NCI-H82 treated with DMSO at 0.1 percent for 48 hours (cell line): Measurements from ENCODE around the gene ERC1.

Experiments used
- DNase-seq: peaks from one replicate; lab custom pipeline; 2025; ENCODE audit not compliant: unreplicated experiment; lab: John Stamatoyannopoulos, UW

Gene ERC1

DNA sequence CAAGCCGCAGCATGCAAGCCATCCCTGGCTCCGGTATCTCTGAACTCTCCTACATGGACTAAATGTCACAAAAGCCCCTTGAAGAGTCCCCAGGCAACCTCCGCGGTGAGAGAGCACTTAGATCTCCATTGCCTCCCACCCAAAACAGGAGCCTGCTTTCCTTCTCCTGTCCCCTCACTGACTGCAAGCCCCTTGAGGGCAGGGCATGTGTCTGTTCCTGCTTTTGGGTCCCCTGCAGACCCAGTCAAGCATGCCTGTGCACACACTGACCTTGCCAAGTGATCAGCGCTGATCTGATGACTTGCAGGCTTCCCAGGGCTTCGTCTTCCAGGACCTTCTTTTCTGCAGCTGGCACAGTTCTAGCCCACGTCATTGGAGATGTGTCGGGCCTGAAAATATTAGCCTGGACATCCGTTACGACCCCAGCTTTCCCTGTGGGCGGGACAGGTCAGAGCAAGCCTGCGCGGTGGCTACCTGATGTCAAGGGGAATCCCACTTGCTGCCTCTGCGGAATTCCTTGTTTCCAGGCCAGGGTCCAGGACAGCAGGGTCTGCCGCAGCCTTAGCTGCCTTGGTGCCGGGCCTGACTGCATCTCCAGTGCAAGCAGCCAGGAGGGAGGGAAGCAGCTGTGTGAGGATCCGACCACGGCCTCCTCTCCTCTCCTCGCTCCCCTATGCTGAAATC lies 510.8 kb downstream of the ERC1 start:
- no peak for DNase-seq

DNA sequence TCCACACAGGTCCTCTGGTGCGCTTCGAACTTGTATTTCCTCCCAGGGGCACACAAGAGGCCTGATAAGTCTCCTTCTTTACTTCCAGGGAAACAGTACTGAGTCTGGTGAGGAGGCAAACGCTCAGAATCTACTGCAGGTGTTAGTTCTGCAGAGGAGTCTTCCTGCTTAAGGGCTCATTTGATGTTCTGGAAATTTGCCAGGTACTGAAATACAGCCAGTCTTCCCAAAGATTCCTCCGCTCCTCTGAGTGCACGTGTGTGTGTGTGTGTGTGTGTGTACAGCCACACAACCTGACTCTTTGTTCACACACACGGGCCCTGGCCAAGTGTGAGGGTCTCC lies 511.3 kb downstream of the ERC1 start:
- no peak for DNase-seq

DNA sequence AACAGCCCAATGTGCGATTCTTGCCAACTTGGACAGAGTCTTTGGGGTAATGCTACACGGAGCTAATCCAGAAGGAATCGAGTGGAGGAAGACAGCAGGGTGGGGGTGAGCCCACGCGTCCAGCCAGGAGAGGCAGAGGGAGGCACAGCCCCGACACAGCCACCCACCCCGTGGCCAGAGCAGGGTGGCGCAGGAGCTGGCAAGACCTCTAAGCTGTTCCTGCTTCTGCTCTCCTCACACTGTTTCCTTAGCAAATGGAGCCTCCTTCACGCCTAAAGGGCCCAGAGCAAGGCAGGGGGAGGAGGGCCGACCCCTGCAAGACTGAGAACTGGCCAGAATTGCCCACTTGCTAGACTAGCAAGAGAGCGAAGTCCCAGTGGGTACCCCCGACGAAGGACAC lies 511.8 kb downstream of the ERC1 start:
- no peak for DNase-seq

DNA sequence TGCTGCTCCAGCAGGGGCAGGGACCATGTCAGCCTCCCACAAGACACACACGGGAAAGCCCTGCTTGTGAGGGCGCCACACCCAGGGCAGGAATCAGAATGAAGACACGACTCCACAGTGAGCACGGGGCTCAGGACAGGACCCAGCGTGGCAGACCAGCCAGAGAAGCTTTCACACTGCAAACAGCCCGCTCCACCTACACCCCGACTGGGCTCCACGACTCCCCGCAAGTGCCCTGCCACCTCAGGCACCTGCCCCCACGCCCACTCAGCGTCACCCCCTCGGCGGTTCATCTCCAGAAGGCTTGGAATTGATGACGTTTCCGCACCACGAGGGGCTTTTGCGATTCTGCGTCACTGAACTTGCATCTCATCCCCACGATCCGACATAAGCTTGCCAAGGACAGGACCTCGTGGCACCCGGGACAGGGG lies 512.3 kb downstream of the ERC1 start:
- no peak for DNase-seq

DNA sequence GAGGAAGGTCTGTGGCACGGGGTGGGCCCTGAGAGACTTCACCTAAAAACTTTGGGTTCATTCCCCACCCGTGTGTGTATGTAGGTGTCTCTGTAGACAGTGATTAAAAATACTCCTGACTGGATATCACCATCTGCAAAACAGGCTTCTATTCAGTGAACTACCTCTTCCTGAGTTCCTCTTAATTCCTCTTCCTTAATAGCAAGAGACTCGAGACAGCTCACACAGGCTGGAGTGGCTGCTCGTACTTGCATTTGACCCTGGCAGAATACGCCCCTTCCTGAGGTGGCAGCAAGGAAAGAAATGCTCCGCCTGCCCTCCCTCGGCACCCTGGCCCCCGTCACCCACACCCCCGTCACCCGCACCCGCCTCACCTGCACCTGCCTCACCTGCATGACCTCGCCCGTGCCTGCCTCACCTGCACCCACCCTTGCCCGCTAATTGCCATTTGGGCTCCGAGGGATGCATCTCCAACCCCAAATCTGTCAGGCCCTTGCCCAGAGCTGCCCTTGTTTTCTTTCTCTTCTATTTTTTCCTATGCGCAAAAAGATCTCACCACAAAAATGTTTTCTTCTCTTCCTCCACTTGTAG lies 513.4 kb downstream of the ERC1 start:
- DNase-seq, result no peak

DNA sequence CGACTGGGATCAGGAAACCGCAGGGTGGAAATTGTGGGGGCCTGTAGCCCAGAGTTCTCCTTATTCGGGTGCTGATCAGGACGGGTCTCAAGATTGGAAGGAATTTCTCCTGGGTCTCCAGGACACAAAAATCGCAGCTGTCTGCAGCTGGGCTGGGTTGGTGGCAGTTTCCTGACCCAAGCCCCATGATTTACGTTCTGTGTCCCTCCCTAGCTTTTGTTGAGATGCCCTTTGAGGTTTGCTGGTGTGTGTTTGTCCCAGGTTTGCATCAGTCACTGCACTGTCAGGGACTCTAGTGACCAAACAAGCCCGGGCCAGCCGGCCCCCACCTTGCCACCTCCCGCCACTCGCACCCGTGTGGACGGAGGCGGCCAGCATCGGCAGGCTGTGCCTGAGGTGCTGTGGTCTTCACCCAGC lies 513.9 kb downstream of the ERC1 start:
- no peak for DNase-seq

DNA sequence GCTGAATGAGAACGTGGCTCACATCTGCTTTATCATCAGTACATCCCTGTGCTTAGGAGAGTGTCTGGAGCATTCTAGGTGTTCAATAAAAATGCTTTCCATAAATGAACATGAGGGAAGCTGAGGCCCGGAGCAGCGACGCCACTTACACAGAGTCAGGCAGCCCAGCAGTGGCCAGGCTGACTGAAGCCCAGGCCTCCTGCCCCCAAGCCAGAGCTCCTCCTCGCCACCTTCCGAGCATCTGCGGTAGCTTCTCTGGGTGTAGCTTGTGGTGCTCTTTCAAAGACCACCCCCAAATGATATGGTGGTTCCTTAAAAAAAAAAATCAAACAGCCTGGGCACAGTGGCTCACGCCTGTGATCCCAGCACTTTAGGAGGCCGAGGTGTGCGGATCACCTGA lies 514.6 kb downstream of the ERC1 start:
- no peak for DNase-seq

DNA sequence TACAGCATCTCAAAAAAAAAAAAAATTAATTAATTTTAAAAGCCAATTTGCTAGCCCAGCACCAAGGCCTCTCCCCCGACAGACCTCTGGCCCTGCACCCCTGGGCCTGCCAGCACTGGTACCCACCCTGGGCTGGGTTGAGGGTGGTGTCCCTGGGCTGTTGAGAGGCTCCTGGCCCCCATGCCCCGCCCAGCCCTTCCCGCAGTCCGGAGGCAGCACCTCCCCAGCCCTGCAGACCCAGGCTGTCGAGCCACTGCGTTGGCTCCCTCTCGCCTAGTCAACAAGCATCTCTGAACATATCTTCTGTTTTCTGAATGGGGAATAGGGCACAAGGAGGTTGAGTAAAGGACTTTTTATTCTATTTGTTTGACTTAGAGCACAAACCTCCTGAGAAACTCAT lies 516.3 kb downstream of the ERC1 start:
- DNase-seq, result no peak

DNA sequence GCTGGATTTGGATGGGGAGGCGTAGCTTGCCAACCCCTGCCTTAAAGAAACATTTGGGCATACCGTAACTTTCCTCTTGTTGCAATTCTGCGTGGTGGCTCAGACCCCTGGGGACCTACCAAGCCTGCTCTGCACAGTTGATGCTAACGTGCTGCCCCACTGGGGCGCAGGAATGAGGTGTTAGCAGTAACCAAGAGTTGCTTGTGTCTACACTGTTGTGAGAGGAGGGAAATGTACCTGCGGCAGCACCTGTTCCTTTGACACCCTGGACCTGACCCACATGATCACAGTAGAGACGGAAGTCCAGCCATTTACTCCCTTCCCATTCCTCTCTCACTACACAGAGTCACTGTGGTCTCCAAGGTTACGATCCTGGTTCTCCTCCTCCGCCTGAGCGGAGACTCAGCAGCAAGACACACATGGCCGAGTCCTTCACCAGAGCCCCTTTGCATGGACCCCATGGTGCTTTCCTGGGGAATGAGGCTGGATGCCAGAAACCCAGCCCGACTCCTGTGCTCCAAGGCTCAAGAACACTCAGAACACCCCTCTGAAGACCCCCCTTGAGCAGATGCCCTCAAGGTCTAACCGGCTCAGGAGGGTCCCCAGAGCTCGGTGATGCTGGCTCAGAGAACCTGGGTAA lies 518.5 kb downstream of the ERC1 start:
- no peak for DNase-seq

DNA sequence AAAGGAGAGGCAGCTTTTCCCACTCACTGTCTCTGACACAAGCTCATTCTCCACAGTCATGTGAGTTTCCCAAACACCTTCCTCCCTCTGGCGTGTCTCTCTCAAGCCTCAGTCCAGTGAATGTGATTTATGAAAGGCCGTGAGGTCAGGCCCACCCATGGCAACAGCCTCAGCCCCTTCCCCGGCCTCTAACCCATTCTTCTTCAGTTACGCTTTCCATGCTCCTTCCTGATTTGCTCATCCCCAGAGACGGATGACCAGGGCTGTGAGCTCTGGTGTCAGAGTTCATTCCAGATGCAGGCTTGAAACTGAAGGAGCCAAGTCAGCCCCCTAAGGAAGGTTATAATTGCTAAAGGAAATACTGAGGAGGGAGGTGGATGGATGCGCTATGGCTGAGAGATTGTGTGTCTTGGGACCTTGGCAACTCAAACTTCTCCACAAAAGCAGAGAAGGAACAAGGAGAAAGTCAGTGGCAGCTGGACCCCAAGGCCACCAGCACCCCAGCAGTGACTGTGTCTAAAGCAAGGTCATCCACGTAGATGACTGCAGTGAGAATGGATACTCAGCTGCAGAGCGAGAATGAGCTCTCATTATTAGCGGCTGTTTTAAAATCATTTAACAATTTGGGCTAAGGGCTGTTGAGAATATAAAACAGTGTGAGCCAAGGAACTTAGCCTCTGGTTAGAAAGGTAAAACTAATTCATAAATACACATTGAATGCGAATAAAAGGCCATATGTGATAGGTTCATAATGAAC lies 519.2 kb downstream of the ERC1 start:
- no peak for DNase-seq

DNA sequence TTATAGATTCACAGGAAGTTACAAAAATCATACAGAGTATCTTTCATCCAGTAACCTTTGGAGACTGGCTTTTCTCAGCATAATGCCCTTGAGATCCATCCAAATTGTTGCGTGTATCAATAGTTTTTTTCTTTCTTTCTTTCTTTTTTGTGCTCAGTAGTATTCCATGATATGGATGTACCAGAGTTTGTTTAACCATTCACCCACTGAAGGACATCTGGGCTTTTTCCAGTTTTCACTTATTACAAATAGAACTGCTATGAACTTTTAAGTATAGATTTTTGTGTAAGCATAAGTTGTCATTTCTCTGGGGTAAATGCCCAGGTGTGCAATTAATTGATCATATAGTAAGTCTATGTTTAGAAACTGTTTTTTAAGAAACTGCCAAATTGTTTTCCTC lies 524.0 kb downstream of the ERC1 start:
- no peak for DNase-seq

DNA sequence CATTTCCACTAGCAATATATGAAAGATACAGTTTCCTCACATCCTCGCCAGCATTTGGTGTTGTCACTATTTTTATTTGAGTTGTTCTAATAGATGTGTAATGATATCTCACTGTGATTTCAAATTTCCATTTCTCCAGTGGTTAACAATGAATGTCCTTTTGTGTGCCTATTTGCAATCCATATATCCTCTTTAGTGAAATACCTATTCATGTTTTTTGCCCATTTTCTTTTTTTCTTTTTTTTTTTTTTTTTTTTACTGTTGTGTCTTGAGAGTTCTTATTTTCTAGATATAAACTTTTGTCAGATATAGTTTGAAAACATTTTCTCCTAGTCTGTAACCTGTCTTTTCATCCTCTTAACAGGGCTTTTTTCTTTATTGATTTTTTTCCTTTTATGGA lies 524.4 kb downstream of the ERC1 start:
- no peak for DNase-seq

DNA sequence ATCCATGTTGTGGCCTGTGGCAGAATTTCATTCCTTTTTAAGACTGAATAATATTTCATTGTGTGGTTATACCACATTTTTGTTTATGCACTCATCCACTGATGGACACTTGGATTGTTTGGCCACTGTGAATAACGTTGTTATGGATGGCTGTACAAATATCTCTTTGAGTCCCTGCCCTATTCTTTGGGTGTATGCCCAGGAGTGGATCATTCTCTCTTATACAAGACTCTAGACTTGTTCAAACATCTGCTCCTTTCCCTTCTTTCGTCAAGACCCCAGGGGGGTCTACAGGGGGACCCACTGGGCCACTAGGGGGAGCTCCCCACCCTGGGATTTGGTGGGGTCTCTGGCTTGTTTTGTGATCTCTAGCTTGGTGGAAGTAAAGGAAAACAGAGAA lies 526.0 kb downstream of the ERC1 start:
- DNase-seq, result no peak

DNA sequence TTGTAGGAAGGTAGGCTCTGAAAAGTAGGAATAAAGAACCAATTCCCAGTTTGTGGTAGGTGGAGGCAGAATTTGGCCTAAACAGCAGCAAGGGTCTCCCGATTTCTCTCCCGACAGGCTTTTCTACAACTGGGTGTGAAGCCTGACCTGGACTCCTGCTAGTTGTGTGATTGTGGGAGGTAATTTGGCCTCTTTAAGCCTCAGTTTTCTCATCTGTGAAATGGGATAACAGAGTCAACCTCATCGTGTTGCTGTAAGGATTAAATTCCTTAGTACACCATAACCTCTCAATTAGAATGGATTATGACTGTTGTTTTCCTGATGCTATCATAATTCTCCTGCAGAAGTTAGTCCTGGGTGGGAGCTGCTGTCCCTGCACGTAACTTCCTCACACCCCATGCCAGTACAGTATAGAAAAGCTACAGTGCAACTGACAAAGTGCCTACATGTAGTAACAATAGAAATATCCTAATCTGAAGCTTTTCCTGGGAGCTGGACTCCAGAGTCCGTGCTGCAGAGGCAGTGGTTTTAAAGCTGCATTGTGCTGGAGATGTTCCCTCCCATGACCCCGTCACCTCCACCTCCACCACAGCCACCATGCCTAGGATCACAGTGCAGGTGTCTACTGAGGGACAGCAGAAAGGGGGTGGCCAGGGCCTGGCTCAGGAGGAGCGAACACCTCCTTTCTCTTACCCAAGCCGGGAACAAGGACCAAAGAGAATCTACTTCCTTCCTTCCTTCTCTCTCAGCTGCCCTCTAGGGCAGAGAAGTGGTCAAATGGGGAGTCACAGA lies 526.9 kb downstream of the ERC1 start:
- DNase-seq, result no peak

DNA sequence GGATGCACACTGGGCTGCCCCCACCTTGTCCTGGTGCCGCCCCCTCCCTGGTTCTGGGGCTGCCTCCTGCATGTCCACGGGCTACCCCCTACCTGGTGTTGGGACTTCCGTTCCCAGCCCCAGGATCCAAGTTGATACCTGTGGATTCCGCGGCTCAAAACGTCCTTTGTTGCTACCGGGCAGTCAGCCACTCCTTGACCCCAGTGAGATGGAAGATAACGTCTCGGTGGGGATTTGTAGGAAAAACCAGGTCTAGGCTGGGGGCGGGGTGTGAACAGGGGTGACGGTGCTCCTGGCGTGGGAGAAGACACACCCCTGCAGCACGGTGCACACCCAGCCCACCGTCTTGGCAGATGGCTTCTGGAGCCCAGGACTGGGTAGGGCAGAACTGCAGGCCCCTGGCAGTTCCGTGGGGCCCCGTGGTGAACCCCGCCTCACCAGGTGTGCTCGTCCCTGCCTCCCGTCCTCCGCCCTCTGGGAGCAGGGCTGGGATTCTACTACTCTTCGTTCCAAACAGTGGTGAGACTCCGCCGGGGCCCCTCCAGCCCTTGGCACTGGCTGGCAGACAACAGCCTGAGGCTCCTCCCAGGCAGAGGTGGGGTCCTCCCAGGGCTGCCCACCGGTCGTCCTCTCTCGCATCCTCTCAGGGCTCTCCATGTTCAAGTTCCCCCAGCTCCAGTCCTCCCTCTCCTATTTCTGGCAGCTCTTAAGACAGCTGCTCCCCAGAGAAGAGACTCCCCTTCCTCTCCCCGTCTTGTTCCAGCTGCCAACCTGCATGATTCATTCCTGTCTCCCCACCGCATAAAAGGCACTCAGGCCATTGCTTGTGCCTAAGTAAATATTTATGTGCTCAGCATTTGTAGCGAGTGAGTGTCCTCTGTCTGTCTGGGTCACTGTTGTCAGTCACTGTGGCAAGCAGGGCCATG lies 527.8 kb downstream of the ERC1 start:
- DNase-seq, result no peak

DNA sequence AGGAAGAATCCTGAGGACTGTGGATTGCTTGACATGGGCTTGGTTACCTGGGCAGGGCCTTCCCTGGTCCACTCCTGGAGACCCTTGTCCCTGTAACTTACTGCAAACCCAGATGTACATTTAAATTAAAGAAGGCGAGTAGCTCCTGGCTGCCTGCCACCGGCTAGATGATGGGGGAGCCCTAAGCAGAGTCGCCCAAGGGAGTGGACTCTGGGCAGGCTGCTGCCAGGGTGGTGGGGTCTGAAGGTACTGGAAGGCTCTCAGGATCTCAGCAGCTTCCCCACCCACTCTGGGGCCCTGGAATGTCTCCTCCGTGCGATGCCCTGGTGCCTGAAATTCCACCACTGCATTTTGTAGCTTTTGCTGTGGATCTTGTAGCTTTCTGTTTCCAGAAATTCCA lies 528.6 kb downstream of the ERC1 start:
- DNase-seq, result no peak

DNA sequence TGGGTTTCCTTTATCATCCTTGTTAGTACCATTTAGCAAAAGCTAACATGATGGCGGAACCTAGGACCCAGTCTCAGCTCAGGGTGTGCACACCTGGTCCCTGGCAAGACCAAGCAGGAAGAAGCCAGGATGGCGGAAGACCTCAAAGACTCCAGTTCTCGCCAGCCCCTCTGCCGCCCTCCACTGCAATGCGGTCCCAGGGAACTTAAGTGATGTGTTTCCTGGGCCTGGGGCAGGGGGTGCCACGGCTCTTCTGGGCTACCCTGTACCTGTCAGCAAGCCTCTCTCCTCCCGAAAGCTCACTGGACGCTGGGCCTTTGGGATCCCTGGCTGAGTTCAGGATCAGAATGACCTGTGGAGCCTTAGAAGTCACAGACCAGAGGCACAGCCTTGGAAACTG lies 532.0 kb downstream of the ERC1 start:
- DNase-seq, result no peak

DNA sequence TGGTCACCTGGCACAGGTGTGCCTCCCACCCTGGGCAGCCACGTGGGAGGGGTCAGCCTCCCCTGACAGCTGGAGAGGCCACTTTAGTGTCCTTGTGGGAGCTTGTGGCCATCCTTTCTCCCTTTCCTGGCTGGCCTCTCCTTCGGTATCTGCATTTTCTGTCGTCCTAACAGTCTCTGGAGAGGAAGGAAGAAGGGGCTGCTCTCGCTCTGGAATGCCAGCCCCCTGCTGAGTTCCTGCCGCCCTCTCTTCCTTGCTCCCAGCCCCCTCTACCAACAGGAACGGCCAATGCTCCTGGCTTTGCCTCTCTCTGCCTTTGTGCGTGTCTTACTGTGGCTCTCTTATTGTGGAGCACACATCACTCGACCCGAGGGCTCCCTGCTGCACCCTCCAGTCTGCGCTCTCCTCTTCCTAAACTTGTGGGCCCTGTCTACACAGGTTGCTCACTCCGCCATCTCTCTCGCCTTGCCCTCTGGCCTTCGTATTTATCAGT lies 532.6 kb downstream of the ERC1 start:
- DNase-seq, result no peak

DNA sequence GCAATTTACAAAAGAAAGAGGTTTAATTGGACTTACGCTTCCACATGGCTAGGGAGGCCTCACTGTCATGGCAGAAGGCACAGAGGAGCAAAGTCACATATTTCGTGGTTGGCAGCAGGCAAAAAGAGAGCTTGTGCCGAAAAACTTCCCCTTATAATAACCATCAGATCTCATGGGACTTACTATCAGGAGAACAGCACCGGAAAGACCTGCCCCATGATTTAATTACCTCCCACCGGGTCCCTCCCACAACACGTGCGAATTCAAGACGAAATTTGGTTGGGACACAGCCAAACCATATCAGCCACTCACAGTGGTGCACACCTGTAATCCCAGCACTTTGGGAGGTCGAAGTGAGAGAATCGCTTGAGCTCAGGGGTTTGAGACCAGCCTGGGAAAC lies 534.8 kb downstream of the ERC1 start:
- DNase-seq, result no peak

DNA sequence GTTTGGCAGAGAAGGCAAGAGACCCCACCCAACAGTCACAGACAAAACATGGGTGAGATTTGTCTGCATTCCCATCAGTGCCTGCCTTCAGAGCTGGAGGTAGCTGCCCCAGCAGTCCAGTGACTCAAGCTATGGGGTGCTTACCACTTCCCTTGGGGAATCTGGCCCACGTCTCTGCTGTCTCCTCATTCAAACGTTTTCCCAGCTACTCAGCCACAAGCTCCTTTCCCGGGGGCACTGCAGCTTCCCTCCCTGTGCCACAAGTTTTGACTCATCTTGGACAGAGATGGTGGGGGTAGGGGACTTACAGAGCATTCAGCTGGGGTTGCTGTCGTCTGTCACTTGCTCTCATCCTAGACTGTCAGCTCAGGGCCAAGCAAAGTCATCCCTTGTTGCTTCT lies 536.8 kb downstream of the ERC1 start:
- DNase-seq, result no peak
